Liver (tissue), 9 donors: ENCODE results near the gene KCTD6. TPM values are rescaled to one million over a fixed set of nuclear protein-coding genes. Genes with fewer than 3 reads are reported as not detected.

ENCODE experiments used
- DNase-seq: peaks from one replicate; pipeline ENCODE4 v3.0.0-alpha.2; 2017; ENCODE audit warnings: low spot score
- H3K27ac ChIP-seq, 2 donors: one replicate each; pipeline ENCODE4 v1.7.0; 2013; ENCODE audit warnings: inconsistent platforms in 2 of 2, low read length in 2 of 2, control low read depth in 1 of 2, low read depth in 1 of 2, mild to moderate bottlenecking in 1 of 2
- H3K27me3 ChIP-seq, 4 donors: one replicate each; pipeline versions ENCODE4 v1.6.1 to v1.7.0; 2013; ENCODE audit warnings: low read length in 3 of 4, inconsistent platforms in 1 of 4, mild to moderate bottlenecking in 1 of 4, moderate library complexity in 1 of 4; ENCODE audit not compliant: control insufficient read depth in 4 of 4, insufficient read depth in 4 of 4
- H3K36me3 ChIP-seq, 4 donors: one replicate each; pipeline versions ENCODE4 v1.6.1 to v1.7.0; 2013; ENCODE audit warnings: low read length in 3 of 4, mild to moderate bottlenecking in 3 of 4, low read depth in 1 of 4, moderate library complexity in 1 of 4; ENCODE audit not compliant: control insufficient read depth in 4 of 4, insufficient read depth in 3 of 4
- H3K4me1 ChIP-seq, 4 donors: one replicate each; pipeline versions ENCODE4 v1.6.1 to v1.7.0; 2013; ENCODE audit warnings: low read length in 3 of 4, mild to moderate bottlenecking in 3 of 4, moderate library complexity in 1 of 4; ENCODE audit not compliant: control insufficient read depth in 4 of 4, insufficient read depth in 4 of 4
- H3K4me3 ChIP-seq, 3 donors: one replicate each; pipeline versions ENCODE4 v1.6.1 to v1.7.0; 2013; ENCODE audit warnings: low read length in 3 of 3, control low read depth in 1 of 3, low read depth in 1 of 3, mild to moderate bottlenecking in 1 of 3
- H3K9ac ChIP-seq, 2 donors: one replicate each; pipeline ENCODE4 v1.7.0; 2013; ENCODE audit warnings: low read length in 2 of 2, mild to moderate bottlenecking in 2 of 2, moderate library complexity in 2 of 2, control low read depth in 1 of 2, low read depth in 1 of 2
- H3K9me3 ChIP-seq, 4 donors: one replicate each; pipeline versions ENCODE4 v1.6.1 to v1.7.0; 2013; ENCODE audit warnings: low read length in 3 of 4; ENCODE audit not compliant: control insufficient read depth in 4 of 4
- EGR1 ChIP-seq, 2 donors: IDR thresholded peaks; 2 replicates each; pipeline ENCODE4 v1.6.1; 2016 to 2018; ENCODE audit warnings: antibody characterized with exemption in 2 of 2, low read depth in 2 of 2
- FOXA1 ChIP-seq: IDR thresholded peaks from 2 replicates; pipeline ENCODE4 v1.6.1; 2016; ENCODE audit warnings: antibody characterized with exemption
- GABPA ChIP-seq, 2 donors: IDR thresholded peaks in 1 of 2; conservative IDR thresholded peaks in 1 of 2; 2 replicates each; pipeline ENCODE4 v1.6.1; 2016; ENCODE audit warnings: antibody characterized with exemption in 2 of 2, mild to moderate bottlenecking in 1 of 2, moderate library complexity in 1 of 2
- HNF4G ChIP-seq: IDR thresholded peaks from 2 replicates; pipeline ENCODE4 v1.6.1; 2016; ENCODE audit warnings: antibody characterized with exemption
- NR2F2 ChIP-seq: IDR thresholded peaks from 2 replicates; pipeline ENCODE4 v1.6.1; 2016; ENCODE audit warnings: antibody characterized with exemption
- RAD21 ChIP-seq, 2 donors: IDR thresholded peaks; 2 replicates each; pipeline ENCODE4 v1.6.1; 2016; ENCODE audit warnings: antibody characterized with exemption in 2 of 2, mild to moderate bottlenecking in 2 of 2
- RXRA ChIP-seq, 2 donors: IDR thresholded peaks; 2 replicates each; pipeline ENCODE4 v1.6.1; 2017 to 2018; ENCODE audit warnings: antibody characterized with exemption in 2 of 2, mild to moderate bottlenecking in 1 of 2
- SP1 ChIP-seq: IDR thresholded peaks from 2 replicates; pipeline ENCODE4 v1.6.1; 2018; ENCODE audit warnings: antibody characterized with exemption, mild to moderate bottlenecking
- TAF1 ChIP-seq: conservative IDR thresholded peaks from 2 replicates; pipeline ENCODE4 v1.6.1; 2016; ENCODE audit warnings: antibody characterized with exemption, mild to moderate bottlenecking
- YY1 ChIP-seq: IDR thresholded peaks from 2 replicates; pipeline ENCODE4 v1.6.1; 2016; ENCODE audit warnings: antibody characterized with exemption, mild to moderate bottlenecking
- WGBS: extraction: QIAGEN DNeasy Blood & Tissue Kit; methylation state at CpG from one replicate; pipeline ENCODE4 v1.1.7; 2013; 5-methylcytosine and 5-hydroxymethylcytosine counted together
- polyA plus RNA-seq, 2 donors: library from polyadenylated mRNA; stranded (reverse) in 1 of 2; unstranded in 1 of 2; fragments of 200-250 nt in 1 of 2; fragments of >200 nt in 1 of 2; fragmentation: Nextera tagmentation in 1 of 2; extraction: Ambion mirVana in 1 of 2; gene quantifications; one replicate each; pipeline versions ENCODE4 v1.2.1 to v1.2.3, GENCODE V29; 2013 to 2015
- total RNA-seq, 2 donors: library from RNA; depleted of rRNA; stranded (reverse); fragments of >200 nt; gene quantifications; one replicate each; pipeline ENCODE4 v1.2.3, GENCODE V29; 2014
- TF ChIP-seq, protein P1 (sequence below): IDR thresholded peaks from 2 replicates; pipeline ENCODE4 v1.6.1; 2016; ENCODE audit warnings: antibody characterized with exemption, mild to moderate bottlenecking
- TF ChIP-seq, protein P2 (sequence below): IDR thresholded peaks from 2 replicates; pipeline ENCODE4 v1.6.1; 2016; ENCODE audit warnings: antibody characterized with exemption
- TF ChIP-seq, protein P3 (sequence below): IDR thresholded peaks from 2 replicates; pipeline ENCODE4 v1.6.1; 2016; ENCODE audit warnings: antibody characterized with exemption
- TF ChIP-seq, protein P4 (sequence below): IDR thresholded peaks from 2 replicates; pipeline ENCODE4 v1.6.1; 2016; ENCODE audit warnings: antibody characterized with exemption
- donor health status: healthy.
- donor health status: healthy.
- donor health status: healthy.
- donor health status: healthy.
- donor health status: healthy.

KCTD6 gene
- total and polyA plus RNA-seq, 4 donors: 6.5 to 13.8 (median 10.4) TPM

DNA sequence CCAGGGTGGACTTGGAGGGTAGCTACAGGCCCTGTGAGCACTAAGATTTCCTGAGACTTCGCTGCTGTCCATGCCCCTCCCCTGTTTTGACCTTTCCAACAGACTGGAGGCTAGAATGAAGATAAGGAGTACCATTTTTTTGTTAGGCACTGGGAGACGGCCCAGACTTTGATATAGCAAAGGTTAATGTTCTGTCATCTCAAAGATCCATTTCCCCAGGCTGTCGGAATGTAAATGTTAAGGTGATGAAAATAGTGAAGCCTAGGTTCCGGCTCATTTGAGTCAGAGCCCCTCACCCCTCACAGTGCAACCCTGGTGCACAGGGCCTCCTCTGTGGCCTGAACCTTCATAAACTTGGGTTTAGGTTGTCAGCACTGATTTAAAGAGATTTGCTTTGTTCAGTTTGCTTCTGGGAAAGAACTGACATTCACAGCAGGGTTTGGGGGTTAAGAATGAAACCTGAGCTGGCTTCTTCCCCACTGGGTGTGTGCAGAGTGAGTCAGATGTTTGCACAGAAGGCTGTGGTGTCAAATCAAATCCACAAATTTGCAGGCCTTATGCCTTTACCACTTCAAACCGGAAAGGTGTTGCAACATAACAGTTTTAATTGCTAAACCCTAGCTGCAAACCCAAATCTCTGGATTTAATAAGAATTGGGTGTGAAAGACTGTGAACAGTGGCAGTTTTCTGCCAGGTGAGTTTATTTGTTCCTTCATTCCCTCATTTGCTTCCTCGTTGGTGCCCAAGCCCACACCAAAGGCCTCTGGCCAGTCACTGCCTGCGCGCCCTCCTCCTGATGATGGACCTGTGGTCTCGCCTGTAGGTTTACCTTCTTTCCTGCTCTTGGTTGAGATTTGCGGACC lies 20.6 kb upstream of the KCTD6 start (continued):
- TF ChIP-seq, protein P1, sequence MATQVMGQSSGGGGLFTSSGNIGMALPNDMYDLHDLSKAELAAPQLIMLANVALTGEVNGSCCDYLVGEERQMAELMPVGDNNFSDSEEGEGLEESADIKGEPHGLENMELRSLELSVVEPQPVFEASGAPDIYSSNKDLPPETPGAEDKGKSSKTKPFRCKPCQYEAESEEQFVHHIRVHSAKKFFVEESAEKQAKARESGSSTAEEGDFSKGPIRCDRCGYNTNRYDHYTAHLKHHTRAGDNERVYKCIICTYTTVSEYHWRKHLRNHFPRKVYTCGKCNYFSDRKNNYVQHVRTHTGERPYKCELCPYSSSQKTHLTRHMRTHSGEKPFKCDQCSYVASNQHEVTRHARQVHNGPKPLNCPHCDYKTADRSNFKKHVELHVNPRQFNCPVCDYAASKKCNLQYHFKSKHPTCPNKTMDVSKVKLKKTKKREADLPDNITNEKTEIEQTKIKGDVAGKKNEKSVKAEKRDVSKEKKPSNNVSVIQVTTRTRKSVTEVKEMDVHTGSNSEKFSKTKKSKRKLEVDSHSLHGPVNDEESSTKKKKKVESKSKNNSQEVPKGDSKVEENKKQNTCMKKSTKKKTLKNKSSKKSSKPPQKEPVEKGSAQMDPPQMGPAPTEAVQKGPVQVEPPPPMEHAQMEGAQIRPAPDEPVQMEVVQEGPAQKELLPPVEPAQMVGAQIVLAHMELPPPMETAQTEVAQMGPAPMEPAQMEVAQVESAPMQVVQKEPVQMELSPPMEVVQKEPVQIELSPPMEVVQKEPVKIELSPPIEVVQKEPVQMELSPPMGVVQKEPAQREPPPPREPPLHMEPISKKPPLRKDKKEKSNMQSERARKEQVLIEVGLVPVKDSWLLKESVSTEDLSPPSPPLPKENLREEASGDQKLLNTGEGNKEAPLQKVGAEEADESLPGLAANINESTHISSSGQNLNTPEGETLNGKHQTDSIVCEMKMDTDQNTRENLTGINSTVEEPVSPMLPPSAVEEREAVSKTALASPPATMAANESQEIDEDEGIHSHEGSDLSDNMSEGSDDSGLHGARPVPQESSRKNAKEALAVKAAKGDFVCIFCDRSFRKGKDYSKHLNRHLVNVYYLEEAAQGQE: peak; percentile 74
- peak in 1 of 2 donors; percentile 38 for TF ChIP-seq EGR1 (IDR thresholded peaks at IDR 0.05; ENCODE audit: low read depth in 2 of 2)
- TF ChIP-seq, protein P2, sequence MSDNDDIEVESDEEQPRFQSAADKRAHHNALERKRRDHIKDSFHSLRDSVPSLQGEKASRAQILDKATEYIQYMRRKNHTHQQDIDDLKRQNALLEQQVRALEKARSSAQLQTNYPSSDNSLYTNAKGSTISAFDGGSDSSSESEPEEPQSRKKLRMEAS: peak; percentile 87
- TF ChIP-seq, protein P3, sequence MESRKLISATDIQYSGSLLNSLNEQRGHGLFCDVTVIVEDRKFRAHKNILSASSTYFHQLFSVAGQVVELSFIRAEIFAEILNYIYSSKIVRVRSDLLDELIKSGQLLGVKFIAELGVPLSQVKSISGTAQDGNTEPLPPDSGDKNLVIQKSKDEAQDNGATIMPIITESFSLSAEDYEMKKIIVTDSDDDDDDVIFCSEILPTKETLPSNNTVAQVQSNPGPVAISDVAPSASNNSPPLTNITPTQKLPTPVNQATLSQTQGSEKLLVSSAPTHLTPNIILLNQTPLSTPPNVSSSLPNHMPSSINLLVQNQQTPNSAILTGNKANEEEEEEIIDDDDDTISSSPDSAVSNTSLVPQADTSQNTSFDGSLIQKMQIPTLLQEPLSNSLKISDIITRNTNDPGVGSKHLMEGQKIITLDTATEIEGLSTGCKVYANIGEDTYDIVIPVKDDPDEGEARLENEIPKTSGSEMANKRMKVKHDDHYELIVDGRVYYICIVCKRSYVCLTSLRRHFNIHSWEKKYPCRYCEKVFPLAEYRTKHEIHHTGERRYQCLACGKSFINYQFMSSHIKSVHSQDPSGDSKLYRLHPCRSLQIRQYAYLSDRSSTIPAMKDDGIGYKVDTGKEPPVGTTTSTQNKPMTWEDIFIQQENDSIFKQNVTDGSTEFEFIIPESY: peak; percentile 63
- TF ChIP-seq FOXA1: peak; percentile 89
- TF ChIP-seq YY1: peak; percentile 82
- peak; percentile 40 to 53 for TF ChIP-seq RAD21 (IDR thresholded peaks at IDR 0.05)
- TF ChIP-seq NR2F2: peak; percentile 50

DNA sequence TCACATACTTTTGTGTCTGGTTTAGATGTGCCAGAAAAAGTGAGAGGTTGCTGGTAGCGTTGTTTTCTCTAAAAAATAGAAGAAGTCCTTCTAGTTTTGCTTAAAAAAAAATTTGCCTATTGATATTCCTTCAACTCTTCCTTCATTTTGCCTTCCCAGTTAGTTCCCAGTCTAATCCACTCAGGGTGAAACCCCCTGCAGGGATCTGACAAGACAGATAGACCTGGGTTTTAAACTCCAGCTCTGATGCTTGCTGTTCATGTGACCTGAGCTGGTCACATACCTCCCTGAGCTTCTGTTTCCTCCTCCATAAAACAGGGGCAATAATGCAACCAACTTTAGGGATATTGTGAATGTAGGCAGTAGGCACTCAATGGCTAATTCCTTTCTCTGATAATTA lies 18.6 kb upstream of the KCTD6 start:
- Histone ChIP-seq H3K36me3 (no peaks in the 10 kb centered on the region), H3K4me1 (peaks cover 22 to 44% (median 33%) of the 10 kb centered on the region in 4 donors), H3K27me3 (no peaks in the 10 kb centered on the region), H3K4me3 (no peak overlapping the region), H3K27ac (peak overlapping the region in 1 of 2 donors; percentile 11), H3K9ac (no peak overlapping the region), H3K9me3 (no peaks in the 10 kb centered on the region)
- TF ChIP-seq, protein P4, sequence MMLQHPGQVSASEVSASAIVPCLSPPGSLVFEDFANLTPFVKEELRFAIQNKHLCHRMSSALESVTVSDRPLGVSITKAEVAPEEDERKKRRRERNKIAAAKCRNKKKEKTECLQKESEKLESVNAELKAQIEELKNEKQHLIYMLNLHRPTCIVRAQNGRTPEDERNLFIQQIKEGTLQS: no peak
- TF ChIP-seq, protein P3: no peak
- TF ChIP-seq YY1: no peak
- no peak for TF ChIP-seq TAF1
- TF ChIP-seq SP1: no peak
- TF ChIP-seq GABPA (IDR thresholded peaks at IDR 0.05 in 1 of 2, conservative IDR thresholded peaks at IDR 0.05 in 1 of 2): no peak
- no peak for TF ChIP-seq HNF4G
- TF ChIP-seq EGR1 (IDR thresholded peaks at IDR 0.05; ENCODE audit: low read depth in 2 of 2): no peak
- TF ChIP-seq RXRA (IDR thresholded peaks at IDR 0.05): no peak
- 92% methylated on average over 1 of the region's 1 CpG for WGBS
- DNase-seq: no peak
